LNCAP (cell line): ENCODE results near the gene ST7L.

Experiments
- CTCF ChIP-seq: fragments of 450-650 bp; IDR thresholded peaks from 2 replicates; pipeline ENCODE4 v1.5.1; 2017; ENCODE audit warnings: mild to moderate bottlenecking

The ST7L gene

GRCh38 chr1:112520166-112520565 is 98.8 kb downstream of the ST7L start:
- TF ChIP-seq CTCF, result no peak

GRCh38 chr1:112518186-112518585 is 100.8 kb downstream of the ST7L start:
- TF ChIP-seq CTCF, result no peak

GRCh38 chr1:112517646-112518045 is 101.3 kb downstream of the ST7L start:
- TF ChIP-seq CTCF, result no peak

- TF ChIP-seq CTCF, result no peak
Observed at GRCh38 chr1:112517231-112517630, 101.7 kb downstream of the ST7L start.

GRCh38 chr1:112516141-112516540 is 102.8 kb downstream of the ST7L start:
- no peak for TF ChIP-seq CTCF

GRCh38 chr1:112515311-112516009 is 103.5 kb downstream of the ST7L start:
- no peak for TF ChIP-seq CTCF

DNA sequence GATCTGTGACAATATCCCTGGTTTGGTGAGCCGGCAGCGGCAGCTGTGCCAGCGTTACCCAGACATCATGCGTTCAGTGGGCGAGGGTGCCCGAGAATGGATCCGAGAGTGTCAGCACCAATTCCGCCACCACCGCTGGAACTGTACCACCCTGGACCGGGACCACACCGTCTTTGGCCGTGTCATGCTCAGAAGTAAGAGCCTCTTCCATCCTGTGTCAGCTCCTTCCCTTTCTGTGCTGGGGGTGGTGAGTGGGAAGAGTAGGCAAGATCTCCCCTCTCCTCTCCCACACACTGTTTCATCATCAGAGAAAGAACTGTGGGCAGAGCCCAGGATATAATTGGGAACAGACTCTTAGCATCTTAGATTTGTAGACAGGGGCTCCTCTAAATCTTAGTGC is 104.0 kb downstream of the ST7L start:
- TF ChIP-seq CTCF, result no peak
